ENCODE measurements around the gene TMUB2.

Gene TMUB2

GRCh38 chr17:44202756-44203155 is 16.0 kb downstream of the TMUB2 start:
- no peak for DNase-seq (ENCODE audit: low read depth in 2 of 2)

- DNase-seq (ENCODE audit: low read depth in 2 of 2), result no peak
These were observed 17.1 kb downstream of the TMUB2 start for GRCh38 chr17:44203731-44204440.

GRCh38 chr17:44204441-44204882 is 17.7 kb downstream of the TMUB2 start:
- DNase-seq (ENCODE audit: low read depth in 2 of 2), result no peak

GRCh38 chr17:44205962-44206824 is 19.4 kb downstream of the TMUB2 start:
- DNase-seq (ENCODE audit: low read depth in 2 of 2), result no peak

- no peak for DNase-seq (ENCODE audit: low read depth in 2 of 2)
These were observed 20.0 kb downstream of the TMUB2 start for GRCh38 chr17:44206825-44207155.

- DNase-seq (ENCODE audit: low read depth in 2 of 2), result no peak
These were observed 20.5 kb downstream of the TMUB2 start for GRCh38 chr17:44207319-44207718.

- no peak for DNase-seq (ENCODE audit: low read depth in 2 of 2)
These were observed 21.0 kb downstream of the TMUB2 start for GRCh38 chr17:44207743-44208142.

GRCh38 chr17:44209786-44210341 is 23.1 kb downstream of the TMUB2 start:
- no peak for DNase-seq (ENCODE audit: low read depth in 2 of 2)

GRCh38 chr17:44210342-44211192 is 23.8 kb downstream of the TMUB2 start:
- peak; percentile 78 to 80 for DNase-seq (ENCODE audit: low read depth in 2 of 2)

- DNase-seq (ENCODE audit: low read depth in 2 of 2), result no peak
These were observed 24.8 kb downstream of the TMUB2 start for GRCh38 chr17:44211281-44212265.

- no peak for DNase-seq (ENCODE audit: low read depth in 2 of 2)
These were observed 26.0 kb downstream of the TMUB2 start for GRCh38 chr17:44212507-44213402.

- no peak for DNase-seq (ENCODE audit: low read depth in 2 of 2)
These were observed 26.8 kb downstream of the TMUB2 start for GRCh38 chr17:44213403-44214229.

- DNase-seq (ENCODE audit: low read depth in 2 of 2), result no peak
These were observed 27.4 kb downstream of the TMUB2 start for GRCh38 chr17:44214230-44214494.

- no peak for DNase-seq (ENCODE audit: low read depth in 2 of 2)
These were observed 28.1 kb downstream of the TMUB2 start for GRCh38 chr17:44214896-44215295.

GRCh38 chr17:44216173-44216572 is 29.4 kb downstream of the TMUB2 start:
- no peak for DNase-seq (ENCODE audit: low read depth in 2 of 2)

- DNase-seq (ENCODE audit: low read depth in 2 of 2), result no peak
These were observed 29.9 kb downstream of the TMUB2 start for GRCh38 chr17:44216694-44217093.

- DNase-seq (ENCODE audit: low read depth in 2 of 2), result no peak
These were observed 31.1 kb downstream of the TMUB2 start for GRCh38 chr17:44217738-44218343.

- DNase-seq (ENCODE audit: low read depth in 2 of 2), result peak; percentile 72 to 74
These were observed 31.8 kb downstream of the TMUB2 start for GRCh38 chr17:44218344-44219107.

Measured in activated CD8-positive, alpha-beta memory T cell treated with anti-CD3 and anti-CD28 coated beads for 4 hours (primary cell).